ENCODE measurements around the gene UST. TPM values are rescaled to one million over a fixed set of nuclear protein-coding genes. Genes with fewer than 3 reads are reported as not detected.

UST gene
- total and polyA plus RNA-seq, 2 donors (not counting 1 experiment from before 2014, with no cell fraction given), result 7.3 to 16.9 TPM

DNA sequence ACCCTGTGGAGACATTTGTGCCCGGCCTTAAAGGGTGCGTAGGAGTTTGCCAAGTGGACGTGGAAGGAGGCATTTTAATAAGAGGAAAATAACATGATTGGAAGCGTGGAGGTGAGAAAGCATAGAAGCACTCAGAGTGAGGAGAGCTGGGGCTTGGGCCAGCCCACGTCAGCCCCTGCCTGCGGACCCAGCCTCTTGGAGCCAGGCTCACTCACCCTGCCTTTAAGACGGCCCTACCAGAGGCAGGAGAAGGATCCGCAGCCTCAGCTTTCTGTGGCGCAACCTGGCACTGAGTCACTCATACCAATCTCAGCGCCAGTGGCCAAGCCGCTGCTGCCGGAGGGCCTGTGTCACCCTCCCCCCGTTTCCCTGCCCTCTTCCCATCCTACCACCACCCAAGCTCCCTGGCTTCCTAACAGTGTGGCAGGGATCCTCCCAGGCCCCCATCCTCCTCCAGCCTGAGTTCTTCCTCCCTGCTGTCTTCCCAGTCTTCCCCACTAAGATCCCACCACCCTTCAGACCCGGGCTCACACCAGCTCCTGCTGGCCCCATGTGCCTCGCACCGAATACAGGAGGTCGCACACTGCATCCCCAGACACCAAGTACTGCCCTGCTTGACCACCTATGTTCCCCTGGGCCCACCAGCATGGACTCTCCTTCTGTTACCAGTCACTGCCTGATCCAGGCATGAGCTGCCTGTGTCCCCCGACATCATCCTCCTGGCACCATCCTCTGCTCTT, 285.2 kb downstream of the UST start:
- peak overlapping the region; percentile 67 for H3K4me3 Mint-ChIP-seq

More for the DNA sequence above, 285.2 kb downstream of the UST start:
- H3K27ac Mint-ChIP-seq, result peak overlapping the region; percentile 74
- H3K27me3 Mint-ChIP-seq, result no peaks in the 10 kb centered on the region
- CTCF ChIA-PET, result interaction anchor here (0.6 to 9.6 kb wide), 10 partner anchors 34 to 484 kb away, joined by 3 to 201 read pairs (median 5); no protein-coding TSS in a partner anchor
- Histone ChIP-seq H3K9me3 (ENCODE audit: control extremely low read depth in 1 of 3, control insufficient read depth in 2 of 3, insufficient read depth in 1 of 3, low read length in 2 of 3) (no peaks in the 10 kb centered on the region), H2AFZ (ENCODE audit: insufficient read depth, low read depth, low read length, poor library complexity, severe bottlenecking) (peak overlapping the region; percentile 58), H3K27me3 (replicated peaks in 1 of 4; ENCODE audit: control extremely low read depth in 1 of 4, control insufficient read depth in 3 of 4, insufficient read depth in 4 of 4, low read length in 3 of 4) (no peaks in the 10 kb centered on the region), H3K4me1 (ENCODE audit: control insufficient read depth in 2 of 2, insufficient read depth in 2 of 2, low read length in 2 of 2) (peaks cover 3 to 19% of the 10 kb centered on the region in 2 donors), H3K36me3 (replicated peaks in 1 of 2; ENCODE audit: control extremely low read depth in 1 of 2, control insufficient read depth in 1 of 2, extremely low read depth in 1 of 2, insufficient read depth in 2 of 2, low read length in 1 of 2) (no peaks in the 10 kb centered on the region), H3K4me2 (replicated peaks; ENCODE audit: low read depth, low read length, poor library complexity, severe bottlenecking) (peak overlapping the region; percentile 43), H3K27ac (ENCODE audit: low read length in 2 of 2) (peak overlapping the region in 1 of 2 donors; percentile 16), H4K20me1 (ENCODE audit: control insufficient read depth, insufficient read depth, low read length, poor library complexity, severe bottlenecking) (no peaks in the 10 kb centered on the region), H3K79me2 (ENCODE audit: control insufficient read depth, insufficient read depth, low read length) (no peaks in the 10 kb centered on the region), H3K9ac (ENCODE audit: low read length) (peak overlapping the region; percentile 31), H3K4me3 (ENCODE audit: control extremely low read depth in 1 of 5, extremely low read depth in 1 of 5, insufficient read depth in 1 of 5, low read depth in 2 of 5, low read length in 4 of 5) (peak overlapping the region in 2 of 5 experiments; percentile 14 to 15)
- ATAC-seq (ENCODE audit: low read depth) (no peak), DNase-seq (peak; percentile 27)
- WGBS (ENCODE audit: insufficient coverage), result 78% methylated on average over 18 of the region's 18 CpGs
- POLR2A ChIA-PET, result no interaction called here
- peaks cover 28% of the 10 kb centered on the region for H3K4me1 Mint-ChIP-seq
- no peaks in the 10 kb centered on the region for H3K9me3 Mint-ChIP-seq (ENCODE audit: insufficient read depth)
- intact Hi-C loops (cut with micrococcal nuclease), result loop anchor here (5.0 kb wide), 1 partner anchor 35 kb away; no protein-coding TSS in a partner anchor
- no peak for TF ChIP-seq EZH2 (IDR thresholded peaks at IDR 0.05; ENCODE audit: borderline replicate concordance, insufficient read depth, low read depth, low read length, poor library complexity, severe bottlenecking)
- TF ChIP-seq, protein P1, sequence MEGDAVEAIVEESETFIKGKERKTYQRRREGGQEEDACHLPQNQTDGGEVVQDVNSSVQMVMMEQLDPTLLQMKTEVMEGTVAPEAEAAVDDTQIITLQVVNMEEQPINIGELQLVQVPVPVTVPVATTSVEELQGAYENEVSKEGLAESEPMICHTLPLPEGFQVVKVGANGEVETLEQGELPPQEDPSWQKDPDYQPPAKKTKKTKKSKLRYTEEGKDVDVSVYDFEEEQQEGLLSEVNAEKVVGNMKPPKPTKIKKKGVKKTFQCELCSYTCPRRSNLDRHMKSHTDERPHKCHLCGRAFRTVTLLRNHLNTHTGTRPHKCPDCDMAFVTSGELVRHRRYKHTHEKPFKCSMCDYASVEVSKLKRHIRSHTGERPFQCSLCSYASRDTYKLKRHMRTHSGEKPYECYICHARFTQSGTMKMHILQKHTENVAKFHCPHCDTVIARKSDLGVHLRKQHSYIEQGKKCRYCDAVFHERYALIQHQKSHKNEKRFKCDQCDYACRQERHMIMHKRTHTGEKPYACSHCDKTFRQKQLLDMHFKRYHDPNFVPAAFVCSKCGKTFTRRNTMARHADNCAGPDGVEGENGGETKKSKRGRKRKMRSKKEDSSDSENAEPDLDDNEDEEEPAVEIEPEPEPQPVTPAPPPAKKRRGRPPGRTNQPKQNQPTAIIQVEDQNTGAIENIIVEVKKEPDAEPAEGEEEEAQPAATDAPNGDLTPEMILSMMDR (IDR thresholded peaks at IDR 0.05), result no peak
